Measurements from ENCODE around the gene TCN1. TPM values are rescaled to one million over a fixed set of nuclear protein-coding genes. Genes with fewer than 3 reads are reported as not detected.
"Not testable (repeated sequence)": the region's sequence is repeated elsewhere in the genome, so short reads cannot be mapped to it uniquely, and the experiment has no call there.

TCN1 gene
- total RNA-seq, 4 donors from 2014 or later, result not detected

DNA sequence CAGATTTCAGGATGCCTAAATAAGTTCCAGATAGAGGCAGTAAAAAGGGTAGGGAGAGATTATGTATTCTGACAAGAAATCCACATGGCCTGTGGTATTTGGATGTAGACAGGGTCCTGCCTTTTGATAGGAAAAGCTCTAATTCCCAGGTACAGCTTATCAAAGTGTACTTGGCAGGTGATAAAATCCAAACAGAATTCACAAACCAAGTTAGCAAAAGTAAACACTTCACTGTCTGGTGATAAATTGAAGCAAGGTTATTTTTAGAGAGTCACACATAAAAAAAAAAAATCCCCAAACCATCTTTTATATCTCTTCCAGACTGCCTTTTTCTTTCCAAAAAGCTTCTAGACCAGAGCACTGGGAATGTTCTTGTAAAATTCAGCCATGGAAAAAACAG, 26.7 kb downstream of the TCN1 start:
- intact Hi-C loops (cut with DNase I; ENCODE audit: low total_unique reads), result no loop called here
- Histone ChIP-seq H3K27ac (no peak overlapping the region), H3K9me3 (no peaks in the 10 kb centered on the region), H3K36me3 (no peaks in the 10 kb centered on the region), H3K4me3 (no peak overlapping the region), H3K27me3 (no peaks in the 10 kb centered on the region), H3K4me1 (no peaks in the 10 kb centered on the region)
- no peak for DNase-seq
- TF ChIP-seq POLR2A (IDR thresholded peaks at IDR 0.05), result no peak
- TF ChIP-seq, protein P1, sequence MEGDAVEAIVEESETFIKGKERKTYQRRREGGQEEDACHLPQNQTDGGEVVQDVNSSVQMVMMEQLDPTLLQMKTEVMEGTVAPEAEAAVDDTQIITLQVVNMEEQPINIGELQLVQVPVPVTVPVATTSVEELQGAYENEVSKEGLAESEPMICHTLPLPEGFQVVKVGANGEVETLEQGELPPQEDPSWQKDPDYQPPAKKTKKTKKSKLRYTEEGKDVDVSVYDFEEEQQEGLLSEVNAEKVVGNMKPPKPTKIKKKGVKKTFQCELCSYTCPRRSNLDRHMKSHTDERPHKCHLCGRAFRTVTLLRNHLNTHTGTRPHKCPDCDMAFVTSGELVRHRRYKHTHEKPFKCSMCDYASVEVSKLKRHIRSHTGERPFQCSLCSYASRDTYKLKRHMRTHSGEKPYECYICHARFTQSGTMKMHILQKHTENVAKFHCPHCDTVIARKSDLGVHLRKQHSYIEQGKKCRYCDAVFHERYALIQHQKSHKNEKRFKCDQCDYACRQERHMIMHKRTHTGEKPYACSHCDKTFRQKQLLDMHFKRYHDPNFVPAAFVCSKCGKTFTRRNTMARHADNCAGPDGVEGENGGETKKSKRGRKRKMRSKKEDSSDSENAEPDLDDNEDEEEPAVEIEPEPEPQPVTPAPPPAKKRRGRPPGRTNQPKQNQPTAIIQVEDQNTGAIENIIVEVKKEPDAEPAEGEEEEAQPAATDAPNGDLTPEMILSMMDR (IDR thresholded peaks at IDR 0.05), result no peak

DNA sequence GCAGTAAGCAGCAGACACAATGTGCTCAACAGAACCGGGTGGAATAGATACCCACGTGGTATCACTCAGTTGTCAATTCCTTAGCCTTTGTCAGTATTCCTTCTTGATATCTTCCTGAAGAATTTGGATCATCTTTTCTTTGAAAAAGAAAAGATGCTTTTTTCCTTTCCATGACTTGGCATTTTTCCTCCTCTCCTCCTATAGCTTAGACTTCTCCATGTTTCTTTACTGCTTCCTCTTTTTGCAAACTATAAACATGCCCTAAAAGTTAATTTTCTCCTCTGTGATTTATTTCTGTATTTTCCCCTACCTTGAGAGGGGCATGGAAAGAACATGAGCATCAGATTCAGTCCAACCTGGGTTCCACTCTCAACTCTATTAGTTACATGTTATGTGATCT, 32.7 kb downstream of the TCN1 start:
- intact Hi-C loops (cut with DNase I; ENCODE audit: low total_unique reads), result no loop called here

DNA sequence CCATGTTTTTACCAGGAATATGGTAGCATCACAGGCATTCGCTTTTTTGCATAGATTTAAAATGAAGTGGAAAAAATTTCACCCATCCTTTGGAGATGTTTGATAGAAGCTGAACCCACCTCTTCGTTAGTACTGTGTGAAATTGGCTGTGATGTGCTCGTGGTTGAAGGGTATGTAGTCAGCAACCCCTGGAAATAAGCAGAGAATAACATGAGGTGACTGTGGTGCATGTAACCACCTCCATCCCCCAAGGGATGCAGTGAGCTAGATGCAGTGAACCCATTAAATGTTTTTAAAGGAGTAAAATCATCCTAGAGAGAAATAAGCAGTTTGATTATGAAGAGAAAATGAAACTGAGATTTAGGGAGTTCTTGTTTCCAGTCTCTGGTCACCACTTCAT, 36.9 kb downstream of the TCN1 start:
- intact Hi-C loops (cut with DNase I; ENCODE audit: low total_unique reads), result no loop called here
- Histone ChIP-seq H3K36me3 (no peaks in the 10 kb centered on the region), H3K9me3 (no peaks in the 10 kb centered on the region), H3K27me3 (no peaks in the 10 kb centered on the region), H3K27ac (no peak overlapping the region), H3K4me3 (no peak overlapping the region), H3K4me1 (no peaks in the 10 kb centered on the region)
- DNase-seq, result no peak
- no peak for TF ChIP-seq POLR2A (IDR thresholded peaks at IDR 0.05)
- TF ChIP-seq, protein P1 (IDR thresholded peaks at IDR 0.05), result no peak

More for the DNA sequence above, 32.7 kb downstream of the TCN1 start:
- H3K27me3 ChIP-seq, result no peaks in the 10 kb centered on the region
- no peak overlapping the region for H3K4me3 ChIP-seq
- H3K36me3 ChIP-seq, result no peaks in the 10 kb centered on the region
- TF ChIP-seq, protein P1 (IDR thresholded peaks at IDR 0.05), result no peak
- no peak for TF ChIP-seq POLR2A (IDR thresholded peaks at IDR 0.05)
- no peak for DNase-seq
- H3K27ac ChIP-seq, result no peak overlapping the region
- no peaks in the 10 kb centered on the region for H3K9me3 ChIP-seq
- H3K4me1 ChIP-seq, result no peaks in the 10 kb centered on the region

DNA sequence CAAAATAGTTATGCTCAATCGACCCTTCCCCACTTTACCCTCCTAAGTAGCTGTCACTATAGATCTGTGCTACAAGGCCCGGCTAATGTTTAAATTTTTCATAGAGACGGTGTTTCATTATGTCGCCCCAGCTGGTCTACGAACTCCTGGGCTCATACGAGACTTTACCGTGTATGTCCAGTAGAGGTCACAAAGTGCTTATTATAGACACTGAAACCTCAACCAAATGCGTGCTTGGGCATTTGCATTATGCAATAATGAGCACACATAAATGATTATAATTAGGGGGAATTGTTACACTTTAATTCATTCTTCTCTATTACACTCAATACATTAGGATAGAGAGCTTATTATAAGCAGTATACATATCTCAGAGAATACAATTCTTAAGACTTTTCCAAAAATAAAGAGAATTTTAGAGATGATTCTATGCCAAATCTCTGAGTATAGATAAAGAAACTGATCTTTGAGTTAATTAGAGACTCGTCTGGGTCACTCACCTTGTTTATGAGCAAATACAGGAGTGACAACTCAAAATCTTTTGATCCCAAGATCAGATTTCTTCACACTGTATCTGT, 43.2 kb downstream of the TCN1 start:
- no peak overlapping the region for H3K4me3 ChIP-seq
- no peaks in the 10 kb centered on the region for H3K36me3 ChIP-seq
- DNase-seq, result no peak
- no peaks in the 10 kb centered on the region for H3K9me3 ChIP-seq
- intact Hi-C loops (cut with DNase I; ENCODE audit: low total_unique reads), result no loop called here
- no peak overlapping the region for H3K27ac ChIP-seq
- no peaks in the 10 kb centered on the region for H3K4me1 ChIP-seq
- no peak for TF ChIP-seq POLR2A (IDR thresholded peaks at IDR 0.05)
- TF ChIP-seq, protein P1 (IDR thresholded peaks at IDR 0.05), result peak; percentile 21 to 49 (median 37)
- H3K27me3 ChIP-seq, result no peaks in the 10 kb centered on the region

DNA sequence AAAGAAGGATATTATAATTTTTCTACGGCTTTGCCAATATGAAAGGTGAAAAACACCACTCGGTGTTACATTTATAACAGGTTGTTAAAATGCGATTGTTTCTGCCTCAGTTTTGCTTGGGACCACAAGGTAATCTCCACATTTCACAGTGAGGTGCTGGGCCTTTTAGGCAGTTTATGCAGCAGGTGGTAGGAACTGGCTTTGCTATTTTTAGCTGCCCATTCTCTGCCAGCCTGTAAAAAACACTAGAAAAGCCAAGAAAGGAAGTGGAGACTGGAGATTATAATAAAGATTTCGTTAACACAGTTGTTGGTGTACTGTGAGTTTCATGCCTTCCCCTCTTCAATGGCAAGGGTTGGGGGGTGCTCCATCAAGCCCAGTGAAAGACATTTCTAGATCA, 47.7 kb downstream of the TCN1 start:
- intact Hi-C loops (cut with DNase I; ENCODE audit: low total_unique reads), result no loop called here
- H3K36me3 ChIP-seq, result no peaks in the 10 kb centered on the region
- DNase-seq, result no peak
- H3K9me3 ChIP-seq, result no peaks in the 10 kb centered on the region
- H3K4me3 ChIP-seq, result no peak overlapping the region
- TF ChIP-seq POLR2A (IDR thresholded peaks at IDR 0.05), result no peak
- TF ChIP-seq, protein P1 (IDR thresholded peaks at IDR 0.05), result no peak
- H3K27ac ChIP-seq, result no peak overlapping the region
- H3K4me1 ChIP-seq, result no peaks in the 10 kb centered on the region
- H3K27me3 ChIP-seq, result no peaks in the 10 kb centered on the region

DNA sequence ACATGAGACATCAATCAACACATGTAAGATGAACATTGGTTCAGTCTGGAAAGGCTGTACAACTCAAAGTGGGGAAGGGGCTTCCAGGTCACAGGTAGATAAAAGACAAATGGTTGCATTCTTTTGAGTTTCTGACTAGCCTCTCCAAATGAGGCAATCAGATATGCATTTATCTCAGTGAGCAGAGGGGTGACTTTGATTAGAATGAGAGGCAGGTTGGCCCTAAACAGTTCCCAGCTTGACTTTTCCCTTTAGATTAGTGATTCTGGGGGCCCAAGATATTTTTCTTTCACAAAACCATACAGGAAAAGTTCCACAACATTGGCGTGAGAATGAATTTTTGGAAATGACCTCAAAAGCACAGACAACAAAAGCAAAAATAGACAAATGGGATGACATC, 49.9 kb downstream of the TCN1 start:
- H3K27me3 ChIP-seq, result not testable (repeated sequence)

More for the DNA sequence above, 49.9 kb downstream of the TCN1 start:
- H3K36me3 ChIP-seq; H3K9me3 ChIP-seq; intact Hi-C loops (cut with DNase I; ENCODE audit: low total_unique reads); H3K4me1 ChIP-seq; H3K4me3 ChIP-seq; DNase-seq; H3K27ac ChIP-seq: not testable (repeated sequence)

All from uterus (tissue), 4 donors.